Mucosa of stomach (tissue), 1 donor: Measurements from ENCODE around the gene DOP1A.
"Not testable (repeated sequence)": the region's sequence is repeated elsewhere in the genome, so short reads cannot be mapped to it uniquely, and the experiment has no call there.

Experiments
- H3K27me3 ChIP-seq: one replicate; pipeline ENCODE4 v1.7.0; 2013; ENCODE audit warnings: mild to moderate bottlenecking, low read length; ENCODE audit not compliant: control insufficient read depth, insufficient read depth
- H3K36me3 ChIP-seq: one replicate; pipeline ENCODE4 v1.7.0; 2013; ENCODE audit warnings: low read length; ENCODE audit not compliant: control insufficient read depth, insufficient read depth
- H3K4me1 ChIP-seq: one replicate; pipeline ENCODE4 v1.7.0; 2013; ENCODE audit warnings: mild to moderate bottlenecking, low read length; ENCODE audit not compliant: control insufficient read depth, insufficient read depth
- H3K4me3 ChIP-seq: one replicate; pipeline ENCODE4 v1.7.0; 2013; ENCODE audit warnings: low read length
- H3K9ac ChIP-seq: one replicate; pipeline ENCODE4 v1.7.0; 2013; ENCODE audit warnings: mild to moderate bottlenecking, low read length, moderate library complexity
- H3K9me3 ChIP-seq: one replicate; pipeline ENCODE4 v1.7.0; 2013; ENCODE audit warnings: mild to moderate bottlenecking, low read length, moderate library complexity; ENCODE audit not compliant: control insufficient read depth
- donor health status: Pancreatic carcinoma.

The DOP1A gene

DNA sequence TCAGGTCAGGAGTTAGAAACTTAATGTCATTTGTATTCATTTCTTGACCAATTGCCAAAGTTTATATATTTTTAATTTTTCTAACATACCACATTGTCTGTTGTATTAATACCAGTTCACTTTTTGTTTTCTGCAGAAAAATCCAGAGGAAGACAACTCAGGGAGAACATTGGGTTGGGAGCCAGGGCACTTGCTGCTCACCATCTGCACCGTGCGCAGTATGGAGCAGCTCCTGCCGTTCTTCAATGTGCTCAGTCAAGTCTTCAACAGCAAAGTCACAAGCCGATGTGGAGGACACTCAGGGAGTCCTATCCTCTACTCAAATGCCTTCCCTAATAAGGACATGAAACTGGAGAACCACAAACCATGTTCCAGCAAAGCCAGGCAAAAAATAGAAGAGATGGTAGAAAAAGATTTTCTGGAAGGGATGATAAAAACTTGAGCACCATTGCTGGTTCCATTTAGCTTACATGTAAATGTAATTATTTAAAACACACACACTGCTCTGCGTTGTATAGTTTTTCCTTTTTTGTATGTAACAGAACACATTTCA lies 100.3 kb downstream of the DOP1A start:
- Histone ChIP-seq H3K9me3 (no peaks in the 10 kb centered on the region), H3K4me1 (no peaks in the 10 kb centered on the region), H3K9ac (no peak overlapping the region), H3K36me3 (no peaks in the 10 kb centered on the region), H3K4me3 (no peak overlapping the region), H3K27me3 (no peaks in the 10 kb centered on the region)

GRCh38 chr6:83168556-83168955 lies 101.1 kb downstream of the DOP1A start:
- H3K9ac ChIP-seq: no peak overlapping the region
- no peaks in the 10 kb centered on the region for H3K4me1 ChIP-seq
- no peak overlapping the region for H3K4me3 ChIP-seq
- no peaks in the 10 kb centered on the region for H3K27me3 ChIP-seq
- no peaks in the 10 kb centered on the region for H3K9me3 ChIP-seq
- no peaks in the 10 kb centered on the region for H3K36me3 ChIP-seq

- Histone ChIP-seq H3K9me3 (no peaks in the 10 kb centered on the region), H3K36me3 (no peaks in the 10 kb centered on the region), H3K9ac (no peak overlapping the region), H3K4me3 (no peak overlapping the region), H3K4me1 (no peaks in the 10 kb centered on the region), H3K27me3 (no peaks in the 10 kb centered on the region)
Observed at GRCh38 chr6:83169106-83169505, 101.6 kb downstream of the DOP1A start.

DNA sequence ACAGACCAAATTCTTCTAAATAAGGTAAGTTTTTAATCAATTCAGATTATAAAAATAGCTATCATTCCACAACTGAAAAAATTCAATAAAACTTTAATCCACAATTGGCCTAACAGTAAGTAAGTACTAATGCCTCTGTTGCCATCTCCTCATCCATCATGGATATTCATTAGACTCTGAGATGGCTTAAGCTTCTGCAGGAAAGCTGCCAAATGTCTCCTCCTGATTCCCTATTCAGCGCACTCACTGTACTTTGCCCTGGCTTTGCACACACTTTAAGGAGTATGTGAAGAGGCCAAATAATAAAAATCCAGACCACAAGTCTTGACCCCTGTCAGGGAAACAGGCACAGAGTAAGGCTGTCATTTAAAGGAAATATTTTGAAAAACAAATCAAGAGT lies 102.0 kb downstream of the DOP1A start:
- H3K36me3 ChIP-seq: no peaks in the 10 kb centered on the region
- H3K9me3 ChIP-seq: no peaks in the 10 kb centered on the region
- no peaks in the 10 kb centered on the region for H3K27me3 ChIP-seq
- H3K9ac ChIP-seq: no peak overlapping the region
- H3K4me3 ChIP-seq: no peak overlapping the region
- no peaks in the 10 kb centered on the region for H3K4me1 ChIP-seq

- H3K36me3 ChIP-seq: no peaks in the 10 kb centered on the region
- H3K9ac ChIP-seq: no peak overlapping the region
- H3K4me3 ChIP-seq: no peak overlapping the region
Observed at GRCh38 chr6:83176246-83176645, 108.8 kb downstream of the DOP1A start.

DNA sequence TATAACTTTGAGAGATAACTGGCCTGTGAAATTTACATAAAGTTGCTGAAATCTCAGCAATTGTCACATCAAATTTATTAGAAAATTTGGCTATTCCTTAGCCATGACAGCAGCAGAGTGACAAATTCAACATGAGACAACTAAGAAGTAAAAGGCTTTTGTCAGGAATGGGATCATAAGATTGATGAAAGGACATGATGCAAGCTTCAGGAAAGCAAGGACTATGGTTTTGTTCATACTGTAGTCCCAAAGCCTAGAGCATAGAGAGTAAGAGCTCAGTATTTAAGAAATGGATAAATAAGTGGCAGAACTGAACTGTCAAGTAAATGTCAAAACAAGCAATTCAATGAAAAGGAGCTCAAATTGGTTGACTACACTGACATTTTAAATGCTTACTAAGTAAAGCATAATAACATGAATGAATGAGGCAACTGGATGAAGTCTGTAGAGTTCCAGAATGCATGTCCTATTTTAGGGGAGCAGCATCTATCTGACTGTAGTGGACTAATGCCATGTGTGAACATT lies 113.0 kb downstream of the DOP1A start:
- H3K27me3 ChIP-seq: no peaks in the 10 kb centered on the region
- H3K4me1 ChIP-seq: no peaks in the 10 kb centered on the region
- H3K4me3 ChIP-seq: no peak overlapping the region
- no peaks in the 10 kb centered on the region for H3K9me3 ChIP-seq
- H3K9ac ChIP-seq: no peak overlapping the region
- H3K36me3 ChIP-seq: no peaks in the 10 kb centered on the region

More at GRCh38 chr6:83176246-83176645, 108.8 kb downstream of the DOP1A start:
- Histone ChIP-seq H3K9me3 (no peaks in the 10 kb centered on the region), H3K27me3 (no peaks in the 10 kb centered on the region), H3K4me1 (no peaks in the 10 kb centered on the region)

GRCh38 chr6:83182114-83182513 lies 114.6 kb downstream of the DOP1A start:
- Histone ChIP-seq H3K9me3 (no peaks in the 10 kb centered on the region), H3K4me3 (no peak overlapping the region), H3K4me1 (no peaks in the 10 kb centered on the region), H3K27me3 (no peaks in the 10 kb centered on the region), H3K9ac (no peak overlapping the region), H3K36me3 (no peaks in the 10 kb centered on the region)

GRCh38 chr6:83183082-83183828 lies 115.8 kb downstream of the DOP1A start:
- Histone ChIP-seq H3K4me1 (no peaks in the 10 kb centered on the region), H3K36me3 (no peaks in the 10 kb centered on the region), H3K27me3 (no peaks in the 10 kb centered on the region), H3K9ac (no peak overlapping the region), H3K9me3 (no peaks in the 10 kb centered on the region), H3K4me3 (no peak overlapping the region)

GRCh38 chr6:83185096-83185495 lies 117.6 kb downstream of the DOP1A start:
- H3K36me3 ChIP-seq: no peaks in the 10 kb centered on the region
- H3K9me3 ChIP-seq: no peaks in the 10 kb centered on the region
- no peak overlapping the region for H3K9ac ChIP-seq
- H3K4me1 ChIP-seq: no peaks in the 10 kb centered on the region
- H3K4me3 ChIP-seq: no peak overlapping the region
- H3K27me3 ChIP-seq: no peaks in the 10 kb centered on the region

DNA sequence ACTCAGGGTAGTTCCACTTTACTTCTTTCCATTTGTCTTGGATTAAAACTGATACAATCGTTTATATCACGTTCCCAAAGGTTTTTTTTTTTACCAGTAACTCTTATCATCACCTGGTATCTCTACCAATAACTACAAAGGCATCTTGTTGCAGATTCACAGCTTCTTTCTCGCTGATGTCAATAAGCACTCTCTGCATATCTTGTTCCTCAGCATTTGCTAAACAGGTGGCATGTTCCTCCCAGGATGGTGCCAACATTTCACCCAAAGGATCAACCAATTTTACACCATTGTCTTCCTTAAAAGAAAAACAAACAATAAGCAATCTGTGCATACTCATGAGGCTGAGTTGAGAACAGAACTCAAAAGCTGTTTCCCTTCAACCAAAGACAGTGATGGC lies 121.0 kb downstream of the DOP1A start:
- Histone ChIP-seq H3K4me3 (no peak overlapping the region), H3K27me3 (no peaks in the 10 kb centered on the region), H3K36me3 (no peaks in the 10 kb centered on the region), H3K4me1 (peaks cover 12% of the 10 kb centered on the region), H3K9ac (no peak overlapping the region), H3K9me3 (no peaks in the 10 kb centered on the region)

DNA sequence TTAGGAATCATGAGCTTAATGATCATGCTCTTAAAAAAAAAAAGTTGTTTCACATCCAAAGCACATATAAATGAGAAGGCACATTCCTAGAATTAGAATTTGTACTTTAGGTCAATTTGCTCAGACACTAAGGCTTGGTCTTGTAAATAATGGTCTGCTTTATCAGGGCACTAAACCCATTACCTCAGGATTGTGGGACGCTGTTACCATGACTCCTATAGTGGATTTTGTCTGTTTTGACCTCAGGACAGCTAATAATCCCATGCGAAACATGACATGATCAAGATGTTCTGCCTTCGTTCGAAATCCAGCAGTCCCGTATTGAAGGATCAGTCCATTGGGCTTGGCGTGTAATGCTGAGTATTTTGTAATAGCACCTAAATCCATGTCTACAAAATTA lies 123.2 kb downstream of the DOP1A start:
- Histone ChIP-seq H3K9me3 (no peaks in the 10 kb centered on the region), H3K36me3 (no peaks in the 10 kb centered on the region), H3K4me1 (peaks cover 17% of the 10 kb centered on the region), H3K9ac (no peak overlapping the region), H3K27me3 (no peaks in the 10 kb centered on the region), H3K4me3 (no peak overlapping the region)

- Histone ChIP-seq H3K9ac (peak overlapping the region; percentile 88), H3K4me1 (peaks cover 20% of the 10 kb centered on the region)
- H3K27me3 ChIP-seq, H3K4me3 ChIP-seq, H3K36me3 ChIP-seq, H3K9me3 ChIP-seq: not testable (repeated sequence)
Observed at GRCh38 chr6:83191974-83192373, 124.5 kb downstream of the DOP1A start.
